Daoy (cell line): Measurements from ENCODE around the gene TRABD2A. TPM values are rescaled to one million over a fixed set of nuclear protein-coding genes. Genes with fewer than 3 reads are reported as not detected.

Experiments
- DNase-seq: peaks from one replicate; pipeline ENCODE4 v3.0.0-alpha.2; 2015; ENCODE audit warnings: low read depth
- total RNA-seq: library from RNA; depleted of rRNA; stranded (reverse); fragments of >200 nt; shearing (Covaris generic); gene quantifications from 2 replicates; pipeline ENCODE4 v1.2.3, GENCODE V29; 2014

TRABD2A gene
- total RNA-seq, 1 experiment from 2014 or later = 4.7 TPM

- DNase-seq = peak; percentile 59
Observed at GRCh38 chr2:84904717-84905174, 23.9 kb upstream of the TRABD2A start.

GRCh38 chr2:84904151-84904550 lies 23.3 kb upstream of the TRABD2A start:
- DNase-seq = no peak

- DNase-seq = no peak
Observed at GRCh38 chr2:84902526-84902925, 21.6 kb upstream of the TRABD2A start.

GRCh38 chr2:84901593-84902120 lies 20.8 kb upstream of the TRABD2A start:
- DNase-seq = peak; percentile 23

- DNase-seq = no peak
Observed at GRCh38 chr2:84900971-84901370, 20.1 kb upstream of the TRABD2A start.

- no peak for DNase-seq
Observed at GRCh38 chr2:84899304-84900204, 18.7 kb upstream of the TRABD2A start.

GRCh38 chr2:84897773-84898172 lies 16.9 kb upstream of the TRABD2A start:
- no peak for DNase-seq

GRCh38 chr2:84896567-84896966 lies 15.7 kb upstream of the TRABD2A start:
- no peak for DNase-seq

- peak; percentile 36 for DNase-seq
Observed at GRCh38 chr2:84894758-84895520, 14.1 kb upstream of the TRABD2A start.

- DNase-seq = no peak
Observed at GRCh38 chr2:84894131-84894586, 13.3 kb upstream of the TRABD2A start.

- DNase-seq = no peak
Observed at GRCh38 chr2:84891355-84892010, 10.6 kb upstream of the TRABD2A start.

- no peak for DNase-seq
Observed at GRCh38 chr2:84889332-84889731, 8.4 kb upstream of the TRABD2A start.

GRCh38 chr2:84888401-84889276 lies 7.8 kb upstream of the TRABD2A start:
- peak; percentile 63 for DNase-seq

- no peak for DNase-seq
Observed at GRCh38 chr2:84886791-84887190, 5.9 kb upstream of the TRABD2A start.

GRCh38 chr2:84885111-84885510 lies 4.2 kb upstream of the TRABD2A start:
- no peak for DNase-seq

- DNase-seq = no peak
Observed at GRCh38 chr2:84884449-84884848, 3.6 kb upstream of the TRABD2A start.

GRCh38 chr2:84882775-84883550 lies 2.1 kb upstream of the TRABD2A start:
- no peak for DNase-seq

GRCh38 chr2:84882414-84882738 lies 1.5 kb upstream of the TRABD2A start:
- DNase-seq = no peak

GRCh38 chr2:84881581-84882413 lies 913 bp upstream of the TRABD2A start:
- DNase-seq = peak; percentile 86

GRCh38 chr2:84880395-84880644 lies 564 bp downstream of the TRABD2A start:
- no peak for DNase-seq
